ENCODE data around the gene IGSF6. TPM values are rescaled to one million over a fixed set of nuclear protein-coding genes. Genes with fewer than 3 reads are reported as not detected.

Gene IGSF6
- total RNA-seq, 1 donor from 2014 or later = 0.74 TPM

Small RNAs within 50 kb of the gene (small RNA-seq; reads per million reads assigned to genes)
- gene RNU6-1005P (not detected), gene RNU6-196P (not detected)

Other genes with a start within 250 kb of the IGSF6 start
- 97.7 TPM for gene METTL9, start 53.0 kb downstream of the IGSF6 start, total RNA-seq
- not detected for gene OTOA, start 11.4 kb upstream of the IGSF6 start, total RNA-seq
- gene NPIPB4, start 205.1 kb upstream of the IGSF6 start, total RNA-seq = 63.3 TPM

All from vagina (tissue), 1 donor.